ENCODE measurements around the gene DCLK3. TPM values are rescaled to one million over a fixed set of nuclear protein-coding genes. Genes with fewer than 3 reads are reported as not detected.

Gene DCLK3
- total and polyA plus RNA-seq, 2 donors (not counting 1 experiment from before 2014, with no cell fraction given): not detected

GRCh38 chr3:36666166-36666565 is 98.2 kb downstream of the DCLK3 start:
- Histone ChIP-seq H3K9ac (ENCODE audit: low read length) (no peak overlapping the region), H3K9me3 (ENCODE audit: control extremely low read depth in 1 of 3, control insufficient read depth in 2 of 3, insufficient read depth in 1 of 3, low read length in 2 of 3) (peaks cover 1 to 9% (median 5%) of the 10 kb centered on the region in 3 donors), H2AFZ (ENCODE audit: insufficient read depth, low read depth, low read length, poor library complexity, severe bottlenecking) (no peak overlapping the region), H3K27me3 (replicated peaks in 1 of 4; ENCODE audit: control extremely low read depth in 1 of 4, control insufficient read depth in 3 of 4, insufficient read depth in 4 of 4, low read length in 3 of 4) (no peaks in the 10 kb centered on the region), H3K36me3 (replicated peaks in 1 of 2; ENCODE audit: control extremely low read depth in 1 of 2, control insufficient read depth in 1 of 2, extremely low read depth in 1 of 2, insufficient read depth in 2 of 2, low read length in 1 of 2) (no peaks in the 10 kb centered on the region), H3K4me3 (ENCODE audit: control extremely low read depth in 1 of 5, extremely low read depth in 1 of 5, insufficient read depth in 1 of 5, low read depth in 2 of 5, low read length in 4 of 5) (no peak overlapping the region), H3K79me2 (ENCODE audit: control insufficient read depth, insufficient read depth, low read length) (no peaks in the 10 kb centered on the region), H3K4me2 (replicated peaks; ENCODE audit: low read depth, low read length, poor library complexity, severe bottlenecking) (no peak overlapping the region), H3K4me1 (ENCODE audit: control insufficient read depth in 2 of 2, insufficient read depth in 2 of 2, low read length in 2 of 2) (no peaks in the 10 kb centered on the region), H3K27ac (ENCODE audit: low read length in 2 of 2) (no peak overlapping the region), H4K20me1 (ENCODE audit: control insufficient read depth, insufficient read depth, low read length, poor library complexity, severe bottlenecking) (no peaks in the 10 kb centered on the region)
- H3K4me1 Mint-ChIP-seq: peaks cover 5% of the 10 kb centered on the region
- ChIA-PET CTCF (no interaction called here), POLR2A (no interaction called here)
- TF ChIP-seq, protein P1, sequence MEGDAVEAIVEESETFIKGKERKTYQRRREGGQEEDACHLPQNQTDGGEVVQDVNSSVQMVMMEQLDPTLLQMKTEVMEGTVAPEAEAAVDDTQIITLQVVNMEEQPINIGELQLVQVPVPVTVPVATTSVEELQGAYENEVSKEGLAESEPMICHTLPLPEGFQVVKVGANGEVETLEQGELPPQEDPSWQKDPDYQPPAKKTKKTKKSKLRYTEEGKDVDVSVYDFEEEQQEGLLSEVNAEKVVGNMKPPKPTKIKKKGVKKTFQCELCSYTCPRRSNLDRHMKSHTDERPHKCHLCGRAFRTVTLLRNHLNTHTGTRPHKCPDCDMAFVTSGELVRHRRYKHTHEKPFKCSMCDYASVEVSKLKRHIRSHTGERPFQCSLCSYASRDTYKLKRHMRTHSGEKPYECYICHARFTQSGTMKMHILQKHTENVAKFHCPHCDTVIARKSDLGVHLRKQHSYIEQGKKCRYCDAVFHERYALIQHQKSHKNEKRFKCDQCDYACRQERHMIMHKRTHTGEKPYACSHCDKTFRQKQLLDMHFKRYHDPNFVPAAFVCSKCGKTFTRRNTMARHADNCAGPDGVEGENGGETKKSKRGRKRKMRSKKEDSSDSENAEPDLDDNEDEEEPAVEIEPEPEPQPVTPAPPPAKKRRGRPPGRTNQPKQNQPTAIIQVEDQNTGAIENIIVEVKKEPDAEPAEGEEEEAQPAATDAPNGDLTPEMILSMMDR (IDR thresholded peaks at IDR 0.05): no peak
- no peak for TF ChIP-seq EZH2 (IDR thresholded peaks at IDR 0.05; ENCODE audit: borderline replicate concordance, insufficient read depth, low read depth, low read length, poor library complexity, severe bottlenecking)
- H3K27ac Mint-ChIP-seq: no peak overlapping the region
- ATAC-seq (ENCODE audit: low read depth): no peak
- no CpG with 5 or more reads among the region's 2 CpGs for WGBS (ENCODE audit: insufficient coverage)
- H3K9me3 Mint-ChIP-seq (ENCODE audit: insufficient read depth): peaks cover 2% of the 10 kb centered on the region
- DNase-seq: no peak
- intact Hi-C loops (cut with micrococcal nuclease): no loop called here
- no peak overlapping the region for H3K4me3 Mint-ChIP-seq
- no peaks in the 10 kb centered on the region for H3K27me3 Mint-ChIP-seq

DNA sequence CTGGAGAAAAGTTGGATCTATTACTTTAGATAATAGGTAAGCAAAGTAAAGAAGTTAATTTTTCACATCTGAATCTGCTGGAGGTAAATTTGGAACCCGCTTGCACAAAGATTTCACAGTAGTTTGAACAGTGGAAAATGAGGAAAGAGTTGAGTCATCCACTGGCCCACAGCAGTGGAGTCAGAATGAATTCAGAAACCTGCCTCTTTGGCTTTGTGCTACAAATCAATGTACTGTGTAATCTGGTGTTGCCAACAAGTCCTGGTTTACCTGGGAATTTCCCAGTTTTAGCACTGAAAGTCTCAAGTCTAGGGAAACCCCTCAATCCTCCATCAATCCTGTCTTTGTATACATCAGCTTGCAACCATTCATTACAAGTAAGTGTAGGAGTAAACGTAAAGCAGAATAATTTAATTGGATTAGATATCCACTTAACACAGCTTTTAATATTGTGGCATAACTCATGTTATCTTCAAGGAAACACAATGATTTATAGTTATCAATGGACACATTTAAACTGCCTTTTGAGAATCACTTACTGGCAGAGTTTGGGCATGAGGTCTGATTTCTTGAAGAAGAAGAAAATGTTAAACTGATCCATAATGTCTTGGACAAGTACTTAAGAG is 100.6 kb downstream of the DCLK3 start:
- intact Hi-C loops (cut with micrococcal nuclease): no loop called here
- no peak for TF ChIP-seq EZH2 (IDR thresholded peaks at IDR 0.05; ENCODE audit: borderline replicate concordance, insufficient read depth, low read depth, low read length, poor library complexity, severe bottlenecking)
- TF ChIP-seq, protein P1 (IDR thresholded peaks at IDR 0.05): no peak

More for the DNA sequence above, 100.6 kb downstream of the DCLK3 start:
- no peak for ATAC-seq (ENCODE audit: low read depth)
- Histone ChIP-seq H3K27me3 (replicated peaks in 1 of 4; ENCODE audit: control extremely low read depth in 1 of 4, control insufficient read depth in 3 of 4, insufficient read depth in 4 of 4, low read length in 3 of 4) (no peaks in the 10 kb centered on the region), H3K27ac (ENCODE audit: low read length in 2 of 2) (no peak overlapping the region), H3K4me2 (replicated peaks; ENCODE audit: low read depth, low read length, poor library complexity, severe bottlenecking) (no peak overlapping the region), H4K20me1 (ENCODE audit: control insufficient read depth, insufficient read depth, low read length, poor library complexity, severe bottlenecking) (no peaks in the 10 kb centered on the region), H3K36me3 (replicated peaks in 1 of 2; ENCODE audit: control extremely low read depth in 1 of 2, control insufficient read depth in 1 of 2, extremely low read depth in 1 of 2, insufficient read depth in 2 of 2, low read length in 1 of 2) (no peaks in the 10 kb centered on the region), H3K4me1 (ENCODE audit: control insufficient read depth in 2 of 2, insufficient read depth in 2 of 2, low read length in 2 of 2) (no peaks in the 10 kb centered on the region), H3K4me3 (ENCODE audit: control extremely low read depth in 1 of 5, extremely low read depth in 1 of 5, insufficient read depth in 1 of 5, low read depth in 2 of 5, low read length in 4 of 5) (no peak overlapping the region), H3K9ac (ENCODE audit: low read length) (no peak overlapping the region), H3K9me3 (ENCODE audit: control extremely low read depth in 1 of 3, control insufficient read depth in 2 of 3, insufficient read depth in 1 of 3, low read length in 2 of 3) (peaks cover 1 to 9% (median 5%) of the 10 kb centered on the region in 3 donors), H3K79me2 (ENCODE audit: control insufficient read depth, insufficient read depth, low read length) (no peaks in the 10 kb centered on the region), H2AFZ (ENCODE audit: insufficient read depth, low read depth, low read length, poor library complexity, severe bottlenecking) (no peak overlapping the region)
- WGBS (ENCODE audit: insufficient coverage): 80% methylated on average over 1 of the region's 2 CpGs
- Mint-ChIP-seq H3K4me3 (no peak overlapping the region), H3K27me3 (no peaks in the 10 kb centered on the region), H3K9me3 (ENCODE audit: insufficient read depth) (peaks cover 2% of the 10 kb centered on the region), H3K27ac (no peak overlapping the region), H3K4me1 (peaks cover 5% of the 10 kb centered on the region)
- ChIA-PET CTCF (no interaction called here), POLR2A (no interaction called here)
- no peak for DNase-seq

All from B cell (primary cell).